ENCODE measurements around the gene SCGB3A2.

GRCh38 chr5:147879784-147880183, 1.3 kb downstream of the SCGB3A2 start:
- TF ChIP-seq, protein P1, sequence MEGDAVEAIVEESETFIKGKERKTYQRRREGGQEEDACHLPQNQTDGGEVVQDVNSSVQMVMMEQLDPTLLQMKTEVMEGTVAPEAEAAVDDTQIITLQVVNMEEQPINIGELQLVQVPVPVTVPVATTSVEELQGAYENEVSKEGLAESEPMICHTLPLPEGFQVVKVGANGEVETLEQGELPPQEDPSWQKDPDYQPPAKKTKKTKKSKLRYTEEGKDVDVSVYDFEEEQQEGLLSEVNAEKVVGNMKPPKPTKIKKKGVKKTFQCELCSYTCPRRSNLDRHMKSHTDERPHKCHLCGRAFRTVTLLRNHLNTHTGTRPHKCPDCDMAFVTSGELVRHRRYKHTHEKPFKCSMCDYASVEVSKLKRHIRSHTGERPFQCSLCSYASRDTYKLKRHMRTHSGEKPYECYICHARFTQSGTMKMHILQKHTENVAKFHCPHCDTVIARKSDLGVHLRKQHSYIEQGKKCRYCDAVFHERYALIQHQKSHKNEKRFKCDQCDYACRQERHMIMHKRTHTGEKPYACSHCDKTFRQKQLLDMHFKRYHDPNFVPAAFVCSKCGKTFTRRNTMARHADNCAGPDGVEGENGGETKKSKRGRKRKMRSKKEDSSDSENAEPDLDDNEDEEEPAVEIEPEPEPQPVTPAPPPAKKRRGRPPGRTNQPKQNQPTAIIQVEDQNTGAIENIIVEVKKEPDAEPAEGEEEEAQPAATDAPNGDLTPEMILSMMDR (IDR thresholded peaks at IDR 0.05; ENCODE audit: poor library complexity): no peak
- no peak for TF ChIP-seq EZH2 (IDR thresholded peaks at IDR 0.05; ENCODE audit: borderline replicate concordance)

Data from hepatocyte (in vitro differentiated cells).